GM19351 (cell line): ENCODE results near the gene ITGB5.
"Not testable (repeated sequence)": the region's sequence is repeated elsewhere in the genome, so short reads cannot be mapped to it uniquely, and the experiment has no call there.

Experiments used
- ATAC-seq: cut with Tn5 transposase; IDR thresholded peaks from one replicate; pipeline ENCODE4 v1.9.1; 2021; ENCODE audit warnings: mild to moderate bottlenecking, moderate library complexity; ENCODE audit not compliant: unreplicated experiment

Gene ITGB5

GRCh38 chr3:124789103-124789502 is 98.1 kb downstream of the ITGB5 start:
- ATAC-seq = not testable (repeated sequence)

DNA sequence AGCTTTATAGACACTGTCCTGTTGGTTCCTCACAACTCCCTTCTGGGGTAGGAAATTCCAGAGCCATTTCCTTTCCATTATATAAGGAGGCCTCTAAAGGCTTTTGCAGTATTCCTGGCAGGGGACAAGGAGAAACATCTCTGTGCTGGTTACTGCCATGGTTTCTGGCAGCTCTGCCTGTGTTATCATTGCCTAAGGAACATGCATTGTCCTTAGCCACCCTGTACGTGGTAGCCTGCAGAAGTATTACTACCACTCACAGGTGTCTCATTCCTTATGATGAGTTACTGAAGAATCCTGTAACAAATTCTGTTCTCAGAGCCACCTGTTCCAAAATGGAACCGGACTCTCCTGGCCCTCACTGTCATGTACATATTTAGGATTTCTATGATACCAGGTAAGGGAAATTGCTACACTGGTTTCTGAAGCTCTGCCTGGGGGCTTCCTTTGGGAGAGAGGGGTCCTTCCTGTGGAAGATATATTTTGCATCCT is 98.9 kb downstream of the ITGB5 start:
- ATAC-seq = no peak

- no peak for ATAC-seq
Measured at GRCh38 chr3:124787476-124788195, 99.5 kb downstream of the ITGB5 start.

DNA sequence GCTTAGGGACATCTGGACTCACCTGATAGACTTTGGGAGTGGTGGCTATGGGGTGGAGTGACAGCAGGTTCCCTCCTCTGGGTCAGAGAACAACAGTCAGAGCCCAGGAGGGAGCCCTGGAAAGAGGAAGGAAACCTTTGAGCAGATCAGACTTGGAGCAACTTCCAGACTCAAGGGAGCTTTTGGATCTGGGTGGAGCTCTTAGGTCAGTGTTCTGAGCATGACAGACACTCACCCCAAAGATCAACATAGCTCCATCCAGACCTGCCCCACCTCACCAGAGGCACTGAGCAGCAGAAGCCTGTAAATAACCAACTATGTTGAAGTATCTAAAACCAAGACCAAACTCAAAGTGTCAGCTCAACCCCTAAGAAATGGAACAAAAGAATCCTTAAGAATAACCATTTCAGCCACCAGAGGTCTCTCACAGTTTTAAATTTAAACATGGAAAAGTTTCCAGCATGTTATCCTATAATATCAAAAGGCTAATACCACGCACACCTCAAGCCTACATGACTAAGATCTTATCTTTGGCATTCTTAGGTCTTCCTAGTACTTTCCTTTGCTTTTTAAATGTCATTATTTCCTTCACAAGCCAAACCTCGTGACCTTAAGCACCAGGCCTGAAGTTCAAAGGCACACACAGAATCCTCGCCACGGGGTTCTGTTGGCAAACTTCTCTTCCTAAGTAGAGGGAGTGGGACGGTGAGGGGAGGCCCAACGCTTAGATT is 100.5 kb downstream of the ITGB5 start:
- no peak for ATAC-seq

- no peak for ATAC-seq
Measured at GRCh38 chr3:124785973-124786372, 101.2 kb downstream of the ITGB5 start.

- no peak for ATAC-seq
Measured at GRCh38 chr3:124784686-124785382, 102.3 kb downstream of the ITGB5 start.

- ATAC-seq = no peak
Measured at GRCh38 chr3:124783696-124784095, 103.5 kb downstream of the ITGB5 start.

DNA sequence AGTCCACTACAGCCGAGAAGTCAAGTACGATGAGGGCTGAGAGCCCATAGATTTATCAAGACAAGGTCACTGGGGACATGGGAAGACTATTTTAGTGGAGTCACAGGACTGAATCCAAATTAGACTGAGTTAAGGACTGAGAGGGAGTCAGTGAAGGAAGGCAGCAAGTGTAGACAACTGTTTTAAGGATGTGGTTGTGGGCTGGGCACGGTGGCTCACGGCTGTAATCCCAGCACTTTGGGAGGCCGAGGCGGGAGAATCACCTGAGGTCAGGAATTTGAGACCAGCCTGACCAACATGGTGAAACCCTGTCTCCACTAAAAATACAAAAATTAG is 104.8 kb downstream of the ITGB5 start:
- ATAC-seq = not testable (repeated sequence)

GRCh38 chr3:124781476-124782376 is 105.4 kb downstream of the ITGB5 start:
- no peak for ATAC-seq

GRCh38 chr3:124780761-124781475 is 106.2 kb downstream of the ITGB5 start:
- ATAC-seq = no peak

DNA sequence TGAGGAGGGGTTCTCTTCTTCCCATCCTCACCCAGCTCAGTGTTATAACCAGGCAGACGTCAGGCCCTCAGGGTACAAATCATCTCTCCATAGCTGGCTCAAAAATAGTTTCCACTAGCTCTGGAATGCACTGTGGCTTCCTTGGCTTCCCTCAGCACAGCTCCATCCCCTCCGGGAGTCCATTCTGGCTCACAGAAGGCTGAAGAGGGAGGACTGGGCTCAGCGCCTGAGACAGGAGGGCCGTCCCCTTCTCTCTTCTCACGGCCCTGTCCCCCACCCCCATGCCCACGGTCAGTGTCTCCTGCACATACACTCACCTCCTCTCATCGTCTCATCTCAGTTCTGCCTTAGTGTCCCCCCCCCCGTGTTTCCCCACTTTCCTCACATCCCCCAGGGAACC is 106.8 kb downstream of the ITGB5 start:
- ATAC-seq = no peak

DNA sequence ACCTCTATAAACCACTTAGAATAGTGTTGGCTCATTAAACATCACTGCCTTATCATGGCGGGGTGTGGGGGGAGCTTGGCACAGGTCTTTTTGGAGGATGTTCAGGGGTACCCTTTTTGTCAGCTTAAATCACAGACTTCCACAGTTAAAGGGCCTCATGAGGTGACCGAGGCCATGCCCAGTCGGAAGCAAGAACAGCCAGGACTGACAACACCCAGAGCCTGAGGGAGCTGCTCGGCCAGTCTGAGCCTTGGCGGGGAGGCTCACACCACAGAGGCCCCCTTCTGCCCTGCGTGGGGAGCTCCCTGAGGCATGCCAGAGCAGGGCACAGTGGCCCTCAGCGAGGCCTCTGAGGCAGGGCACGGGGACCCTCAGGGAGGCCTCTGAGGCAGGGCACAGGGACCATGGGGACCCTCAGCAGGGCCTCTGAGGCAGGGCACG is 107.4 kb downstream of the ITGB5 start:
- no peak for ATAC-seq

GRCh38 chr3:124779116-124779515 is 108.0 kb downstream of the ITGB5 start:
- ATAC-seq = no peak

- ATAC-seq = no peak
Measured at GRCh38 chr3:124777762-124778470, 109.2 kb downstream of the ITGB5 start.

- no peak for ATAC-seq
Measured at GRCh38 chr3:124776856-124777255, 110.3 kb downstream of the ITGB5 start.

DNA sequence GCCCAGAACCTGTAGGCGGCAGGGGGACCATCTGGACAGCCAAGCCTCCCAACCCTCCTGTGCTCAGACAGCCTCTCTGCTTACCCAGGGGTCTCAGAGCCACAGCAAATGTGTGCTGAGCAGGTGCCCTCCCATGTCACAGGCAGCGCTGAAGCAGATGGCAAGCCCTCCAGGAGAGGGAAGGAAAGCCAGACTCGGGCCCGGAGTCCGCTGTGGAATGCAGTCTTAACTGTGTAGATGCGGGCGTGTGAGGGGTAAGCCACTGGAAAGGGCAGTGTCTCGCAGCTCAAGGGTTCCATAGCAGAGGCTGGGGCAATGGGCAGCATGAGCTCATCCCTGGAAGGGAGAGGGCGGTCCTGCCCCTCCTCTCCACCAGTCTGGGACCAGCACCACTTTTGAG is 111.3 kb downstream of the ITGB5 start:
- ATAC-seq = no peak

- ATAC-seq = no peak
Measured at GRCh38 chr3:124774841-124775402, 112.2 kb downstream of the ITGB5 start.

DNA sequence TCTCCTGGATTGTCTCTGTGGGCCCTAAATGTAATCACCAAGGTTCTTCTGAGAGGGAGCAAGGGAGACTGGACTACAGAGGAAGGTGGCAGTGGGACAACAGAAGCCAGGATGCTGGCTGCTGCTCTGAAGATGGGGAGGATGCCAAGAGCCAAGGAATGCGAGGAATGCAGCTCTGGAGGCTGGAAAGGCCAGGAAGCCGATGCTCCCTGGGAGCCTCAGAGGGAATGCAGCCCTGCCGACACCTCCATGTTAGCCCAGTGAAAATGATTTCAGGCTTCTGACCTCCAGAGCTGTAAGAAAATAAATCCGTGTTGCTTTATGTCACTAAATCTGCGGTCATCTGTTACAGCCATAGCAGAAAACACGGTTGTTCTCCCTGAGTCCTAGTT is 112.8 kb downstream of the ITGB5 start:
- no peak for ATAC-seq
